ENCODE results near the gene APBB1IP.

APBB1IP gene

DNA sequence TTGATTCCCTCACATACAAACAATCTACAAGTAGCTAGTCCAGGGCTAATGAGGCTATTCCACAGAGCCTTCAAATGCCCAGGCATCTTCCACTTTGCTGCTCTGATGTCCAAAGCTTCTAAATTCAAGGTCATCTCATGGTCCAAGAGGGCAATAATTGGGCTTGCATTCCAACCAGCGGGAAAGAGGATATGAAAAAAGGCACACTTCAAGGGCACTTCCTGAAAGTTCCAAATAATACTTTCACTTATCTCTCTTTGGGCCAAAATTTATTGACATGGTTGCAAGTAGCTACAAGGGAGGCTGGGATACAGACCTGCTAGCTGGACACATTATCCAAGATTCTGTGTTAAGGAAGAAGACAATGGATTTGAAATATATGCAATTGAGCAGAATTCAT, 25.2 kb upstream of the APBB1IP start:
- Histone ChIP-seq H3K4me2 (ENCODE audit: low read length) (no peak overlapping the region), H3K4ac (ENCODE audit: low read depth, low read length) (no peak overlapping the region), H2BK5ac (ENCODE audit: low read depth, low read length, poor library complexity) (no peak overlapping the region), H3K36me3 (ENCODE audit: control insufficient read depth in 1 of 2, insufficient read depth in 2 of 2, low read length in 2 of 2) (no peaks in the 10 kb centered on the region), H2BK120ac (ENCODE audit: insufficient read depth, low read length, poor library complexity) (no peak overlapping the region), H3K4me3 (ENCODE audit: low read depth, low read length) (no peak overlapping the region), H3K18ac (ENCODE audit: low read length) (no peak overlapping the region), H4K12ac (ENCODE audit: low read depth, low read length) (no peak overlapping the region), H3K27ac (ENCODE audit: low read depth, low read length) (no peak overlapping the region), H3K27me3 (ENCODE audit: insufficient read depth, low read length) (no peaks in the 10 kb centered on the region), H3K4me1 (ENCODE audit: control insufficient read depth in 1 of 2, insufficient read depth in 2 of 2, low read length in 2 of 2) (peaks cover 0 to 3% of the 10 kb centered on the region in 2 experiments), H2AFZ (ENCODE audit: insufficient read depth, low read length, poor library complexity) (no peak overlapping the region), H3K79me2 (ENCODE audit: control insufficient read depth, insufficient read depth, low read length, poor library complexity) (no peaks in the 10 kb centered on the region), H3K9ac (ENCODE audit: low read length) (no peak overlapping the region), H4K91ac (ENCODE audit: low read depth, low read length) (no peak overlapping the region), H2AK5ac (ENCODE audit: low read length) (no peak overlapping the region), H3K23ac (ENCODE audit: low read length) (no peak overlapping the region), H2BK12ac (ENCODE audit: low read length) (no peak overlapping the region), H3K79me1 (ENCODE audit: low read length) (no peaks in the 10 kb centered on the region), H3K9me3 (ENCODE audit: insufficient read depth, low read depth, low read length) (no peaks in the 10 kb centered on the region), H3K14ac (ENCODE audit: low read length) (no peak overlapping the region), H4K8ac (ENCODE audit: low read depth, low read length) (no peak overlapping the region)
- no CpG with 5 or more reads among the region's 1 CpG for WGBS (ENCODE audit: extremely low coverage, insufficient coverage, insufficient read length)
- no peak for DNase-seq

DNA sequence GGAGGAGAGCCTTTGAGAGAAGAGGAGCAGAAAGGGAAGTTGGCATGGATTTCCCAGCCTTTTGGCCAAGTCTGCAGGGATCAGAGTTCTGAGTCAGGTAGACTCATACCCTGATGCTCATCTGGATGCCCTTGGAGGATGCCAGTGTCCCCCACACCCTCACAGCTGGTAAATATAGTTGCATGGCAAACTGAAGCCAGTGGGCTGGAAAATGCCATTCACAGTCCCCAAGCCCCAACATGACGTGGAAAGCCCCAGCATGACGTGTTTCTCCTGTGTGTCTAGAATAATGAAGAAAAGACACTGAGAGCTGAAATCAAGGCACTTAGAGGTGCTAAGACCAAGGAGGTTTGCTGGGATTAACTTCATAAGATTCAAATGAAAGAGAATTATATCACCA, 24.8 kb upstream of the APBB1IP start:
- H3K4me1 ChIP-seq (ENCODE audit: control insufficient read depth in 1 of 2, insufficient read depth in 2 of 2, low read length in 2 of 2): peaks cover 0 to 3% of the 10 kb centered on the region in 2 experiments
- H2BK120ac ChIP-seq (ENCODE audit: insufficient read depth, low read length, poor library complexity): no peak overlapping the region
- H3K18ac ChIP-seq (ENCODE audit: low read length): no peak overlapping the region
- H4K12ac ChIP-seq (ENCODE audit: low read depth, low read length): no peak overlapping the region
- H3K9ac ChIP-seq (ENCODE audit: low read length): no peak overlapping the region
- H3K4ac ChIP-seq (ENCODE audit: low read depth, low read length): no peak overlapping the region
- H2AK5ac ChIP-seq (ENCODE audit: low read length): no peak overlapping the region
- no peaks in the 10 kb centered on the region for H3K36me3 ChIP-seq (ENCODE audit: control insufficient read depth in 1 of 2, insufficient read depth in 2 of 2, low read length in 2 of 2)
- H3K9me3 ChIP-seq (ENCODE audit: insufficient read depth, low read depth, low read length): no peaks in the 10 kb centered on the region
- H3K14ac ChIP-seq (ENCODE audit: low read length): no peak overlapping the region
- no peaks in the 10 kb centered on the region for H3K79me2 ChIP-seq (ENCODE audit: control insufficient read depth, insufficient read depth, low read length, poor library complexity)
- no peak overlapping the region for H3K4me2 ChIP-seq (ENCODE audit: low read length)
- H3K27me3 ChIP-seq (ENCODE audit: insufficient read depth, low read length): no peaks in the 10 kb centered on the region
- no peak overlapping the region for H4K91ac ChIP-seq (ENCODE audit: low read depth, low read length)
- H3K27ac ChIP-seq (ENCODE audit: low read depth, low read length): no peak overlapping the region
- no CpG with 5 or more reads among the region's 2 CpGs for WGBS (ENCODE audit: extremely low coverage, insufficient coverage, insufficient read length)
- no peak overlapping the region for H2BK5ac ChIP-seq (ENCODE audit: low read depth, low read length, poor library complexity)
- no peak overlapping the region for H3K4me3 ChIP-seq (ENCODE audit: low read depth, low read length)
- no peak overlapping the region for H2AFZ ChIP-seq (ENCODE audit: insufficient read depth, low read length, poor library complexity)
- no peak overlapping the region for H3K23ac ChIP-seq (ENCODE audit: low read length)
- H2BK12ac ChIP-seq (ENCODE audit: low read length): no peak overlapping the region
- no peaks in the 10 kb centered on the region for H3K79me1 ChIP-seq (ENCODE audit: low read length)
- no peak overlapping the region for H4K8ac ChIP-seq (ENCODE audit: low read depth, low read length)
- no peak for DNase-seq

DNA sequence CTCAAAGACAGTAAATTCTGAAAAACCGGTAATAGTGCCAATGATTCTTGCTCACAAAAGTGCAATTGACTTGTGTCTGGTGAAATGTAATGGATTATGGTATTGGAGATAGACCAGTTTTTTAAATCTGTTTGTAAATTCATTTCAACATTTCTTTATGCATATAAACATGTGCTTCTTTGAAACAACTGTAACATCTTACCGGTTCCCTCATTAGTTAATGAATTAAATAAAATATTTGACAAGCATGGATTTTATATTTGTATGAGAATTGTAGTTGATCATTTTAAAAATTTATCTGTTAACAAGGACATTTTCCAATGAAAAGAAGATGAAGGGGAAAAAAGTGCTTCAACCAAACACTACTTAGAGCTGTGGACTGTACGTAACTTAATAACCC, 21.0 kb upstream of the APBB1IP start:
- H3K27ac ChIP-seq (ENCODE audit: low read depth, low read length): no peak overlapping the region
- no peak overlapping the region for H3K4ac ChIP-seq (ENCODE audit: low read depth, low read length)
- no peak overlapping the region for H4K91ac ChIP-seq (ENCODE audit: low read depth, low read length)
- H2AK5ac ChIP-seq (ENCODE audit: low read length): no peak overlapping the region
- no CpG with 5 or more reads among the region's 3 CpGs for WGBS (ENCODE audit: extremely low coverage, insufficient coverage, insufficient read length)
- no peak overlapping the region for H2BK5ac ChIP-seq (ENCODE audit: low read depth, low read length, poor library complexity)
- no peak overlapping the region for H3K23ac ChIP-seq (ENCODE audit: low read length)
- no peaks in the 10 kb centered on the region for H3K9me3 ChIP-seq (ENCODE audit: insufficient read depth, low read depth, low read length)
- H4K8ac ChIP-seq (ENCODE audit: low read depth, low read length): no peak overlapping the region
- H3K9ac ChIP-seq (ENCODE audit: low read length): no peak overlapping the region
- no peak overlapping the region for H2AFZ ChIP-seq (ENCODE audit: insufficient read depth, low read length, poor library complexity)
- H3K36me3 ChIP-seq (ENCODE audit: control insufficient read depth in 1 of 2, insufficient read depth in 2 of 2, low read length in 2 of 2): no peaks in the 10 kb centered on the region
- no peak overlapping the region for H2BK12ac ChIP-seq (ENCODE audit: low read length)
- no peak overlapping the region for H3K14ac ChIP-seq (ENCODE audit: low read length)
- H3K4me2 ChIP-seq (ENCODE audit: low read length): no peak overlapping the region
- no peaks in the 10 kb centered on the region for H3K4me1 ChIP-seq (ENCODE audit: control insufficient read depth in 1 of 2, insufficient read depth in 2 of 2, low read length in 2 of 2)
- H3K27me3 ChIP-seq (ENCODE audit: insufficient read depth, low read length): no peaks in the 10 kb centered on the region
- no peak overlapping the region for H4K12ac ChIP-seq (ENCODE audit: low read depth, low read length)
- H3K79me1 ChIP-seq (ENCODE audit: low read length): no peaks in the 10 kb centered on the region
- H3K79me2 ChIP-seq (ENCODE audit: control insufficient read depth, insufficient read depth, low read length, poor library complexity): no peaks in the 10 kb centered on the region
- no peak overlapping the region for H3K18ac ChIP-seq (ENCODE audit: low read length)
- no peak overlapping the region for H2BK120ac ChIP-seq (ENCODE audit: insufficient read depth, low read length, poor library complexity)
- DNase-seq: no peak
- H3K4me3 ChIP-seq (ENCODE audit: low read depth, low read length): no peak overlapping the region

DNA sequence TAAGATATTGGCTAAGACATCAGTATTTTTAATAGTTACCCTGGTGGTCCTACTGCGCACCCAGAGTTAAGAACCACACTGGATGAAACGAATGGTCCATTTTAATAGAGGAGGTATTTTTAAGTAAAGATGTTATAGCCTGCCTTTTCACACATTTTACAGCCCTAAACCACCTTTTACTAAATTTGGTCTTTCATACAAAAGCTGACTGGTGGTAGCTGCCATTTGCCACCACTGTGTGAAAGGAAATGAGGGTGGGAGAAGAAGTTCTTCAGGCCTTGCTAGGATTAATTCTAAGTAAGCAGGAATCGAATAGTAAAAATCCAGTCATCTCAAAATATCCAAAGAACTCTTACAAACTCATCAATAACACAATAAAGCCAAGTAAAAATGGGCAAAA, 15.2 kb upstream of the APBB1IP start:
- Histone ChIP-seq H2BK5ac (ENCODE audit: low read depth, low read length, poor library complexity) (no peak overlapping the region), H3K23ac (ENCODE audit: low read length) (no peak overlapping the region), H3K27ac (ENCODE audit: low read depth, low read length) (no peak overlapping the region), H3K4me2 (ENCODE audit: low read length) (no peak overlapping the region), H2AFZ (ENCODE audit: insufficient read depth, low read length, poor library complexity) (no peak overlapping the region), H4K8ac (ENCODE audit: low read depth, low read length) (no peak overlapping the region), H3K9me3 (ENCODE audit: insufficient read depth, low read depth, low read length) (no peaks in the 10 kb centered on the region), H4K12ac (ENCODE audit: low read depth, low read length) (no peak overlapping the region), H4K91ac (ENCODE audit: low read depth, low read length) (no peak overlapping the region), H2AK5ac (ENCODE audit: low read length) (no peak overlapping the region), H3K79me2 (ENCODE audit: control insufficient read depth, insufficient read depth, low read length, poor library complexity) (no peaks in the 10 kb centered on the region), H3K9ac (ENCODE audit: low read length) (no peak overlapping the region), H3K14ac (ENCODE audit: low read length) (no peak overlapping the region), H3K36me3 (ENCODE audit: control insufficient read depth in 1 of 2, insufficient read depth in 2 of 2, low read length in 2 of 2) (no peaks in the 10 kb centered on the region), H3K27me3 (ENCODE audit: insufficient read depth, low read length) (no peaks in the 10 kb centered on the region), H3K4me1 (ENCODE audit: control insufficient read depth in 1 of 2, insufficient read depth in 2 of 2, low read length in 2 of 2) (no peaks in the 10 kb centered on the region), H2BK12ac (ENCODE audit: low read length) (no peak overlapping the region), H3K4ac (ENCODE audit: low read depth, low read length) (no peak overlapping the region), H3K79me1 (ENCODE audit: low read length) (no peaks in the 10 kb centered on the region), H2BK120ac (ENCODE audit: insufficient read depth, low read length, poor library complexity) (no peak overlapping the region), H3K4me3 (ENCODE audit: low read depth, low read length) (no peak overlapping the region), H3K18ac (ENCODE audit: low read length) (no peak overlapping the region)
- no peak for DNase-seq
- no CpG with 5 or more reads among the region's 3 CpGs for WGBS (ENCODE audit: extremely low coverage, insufficient coverage, insufficient read length)
